ENCODE results near the gene FXYD4.

FXYD4 gene

DNA sequence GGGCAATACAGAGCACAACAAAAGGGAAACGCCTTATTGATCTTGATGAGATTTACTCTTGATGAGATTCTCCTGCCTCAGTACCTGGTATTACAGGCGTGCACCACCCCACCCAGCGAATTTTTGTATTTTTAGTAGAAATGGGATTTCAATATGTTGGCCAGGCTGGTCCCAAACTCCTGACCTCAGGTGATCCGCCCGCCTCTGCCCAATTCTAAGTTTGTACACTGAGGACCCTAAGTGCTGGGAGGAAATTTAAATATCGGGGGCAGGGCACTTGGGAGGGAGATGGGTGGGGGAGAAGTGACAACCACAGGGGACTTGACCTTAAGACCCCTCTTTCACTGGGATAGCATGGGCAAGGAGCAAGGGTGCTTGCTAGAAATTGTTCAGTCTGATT is 23.4 kb downstream of the FXYD4 start:
- no peak overlapping the region for H4K91ac ChIP-seq (ENCODE audit: low read length)
- peak overlapping the region; percentile 95 for H3K9ac ChIP-seq (ENCODE audit: low read length)
- H3K9me3 ChIP-seq (ENCODE audit: control insufficient read depth, low read length): no peaks in the 10 kb centered on the region
- no peak overlapping the region for H2AFZ ChIP-seq (ENCODE audit: low read depth, low read length)
- no peaks in the 10 kb centered on the region for H3K27me3 ChIP-seq (ENCODE audit: control insufficient read depth in 1 of 2, insufficient read depth in 1 of 2, low read length in 2 of 2)
- DNase-seq: no peak
- H2BK120ac ChIP-seq (ENCODE audit: low read depth, low read length): no peak overlapping the region
- no peak overlapping the region for H2BK15ac ChIP-seq (ENCODE audit: low read depth, poor library complexity, severe bottlenecking)
- H3K27ac ChIP-seq (ENCODE audit: low read length, poor library complexity, severe bottlenecking): peak overlapping the region; percentile 4
- peak overlapping the region; percentile 31 for H3K4me2 ChIP-seq (ENCODE audit: low read length, poor library complexity, severe bottlenecking)
- no peak overlapping the region for H3K14ac ChIP-seq (ENCODE audit: low read length in 2 of 2)
- H3K4me3 ChIP-seq (ENCODE audit: insufficient read depth in 1 of 2, low read depth in 1 of 2, low read length in 2 of 2): peak overlapping the region in 1 of 2 experiments; percentile 88
- H2AK5ac ChIP-seq (ENCODE audit: low read length, severe bottlenecking): no peak overlapping the region
- H3K4ac ChIP-seq (ENCODE audit: low read depth in 1 of 2, low read length in 2 of 2): no peak overlapping the region
- H2BK5ac ChIP-seq (ENCODE audit: low read depth, low read length, poor library complexity, severe bottlenecking): no peak overlapping the region
- no peak overlapping the region for H2BK12ac ChIP-seq (ENCODE audit: low read length in 2 of 2)
- no peak overlapping the region for H3K18ac ChIP-seq (ENCODE audit: low read depth in 1 of 2, low read length in 2 of 2)
- no peak overlapping the region for H4K8ac ChIP-seq (ENCODE audit: low read length)
- H3K36me3 ChIP-seq (ENCODE audit: control insufficient read depth in 1 of 2, insufficient read depth in 2 of 2, low read depth in 1 of 2, low read length in 2 of 2): peaks cover 40 to 67% of the 10 kb centered on the region in 2 experiments
- H3K23ac ChIP-seq (ENCODE audit: low read length in 2 of 2): no peak overlapping the region
- H3K79me1 ChIP-seq (replicated peaks; ENCODE audit: low read length, poor library complexity, severe bottlenecking): peaks cover 1% of the 10 kb centered on the region
- 96% methylated on average over 6 of the region's 6 CpGs for WGBS
- H3K4me1 ChIP-seq (ENCODE audit: control insufficient read depth, insufficient read depth, low read depth, low read length): peaks cover 15% of the 10 kb centered on the region

DNA sequence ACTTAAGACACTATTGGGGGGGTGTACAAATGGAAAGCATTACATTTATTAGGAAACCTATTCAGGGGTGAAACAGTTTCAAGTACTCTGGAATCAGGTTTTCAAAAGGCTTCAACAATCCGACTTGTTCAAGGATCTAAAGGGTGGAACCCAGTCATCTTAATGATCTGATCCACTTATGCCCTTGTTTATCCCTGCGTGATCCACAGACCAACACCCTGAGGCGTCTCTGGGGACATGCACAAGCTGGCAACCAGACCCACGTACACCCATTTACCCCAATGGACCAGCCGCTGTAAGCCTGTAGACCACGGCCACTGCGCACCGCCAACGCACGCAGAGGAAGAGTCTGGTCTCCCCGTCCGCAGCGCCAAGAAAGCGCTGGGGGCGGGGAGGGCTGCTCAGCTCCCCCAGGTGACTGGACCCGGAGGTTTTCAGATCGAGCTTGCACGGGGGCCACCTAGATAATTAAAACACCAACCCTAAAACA is 24.2 kb downstream of the FXYD4 start:
- H3K18ac ChIP-seq (ENCODE audit: low read depth in 1 of 2, low read length in 2 of 2): peak overlapping the region in 1 of 2 experiments; percentile 77
- peak overlapping the region in 1 of 2 experiments; percentile 60 for H3K23ac ChIP-seq (ENCODE audit: low read length in 2 of 2)
- H3K4me2 ChIP-seq (ENCODE audit: low read length, poor library complexity, severe bottlenecking): peak overlapping the region; percentile 90
- peaks cover 33 to 67% of the 10 kb centered on the region in 2 experiments for H3K36me3 ChIP-seq (ENCODE audit: control insufficient read depth in 1 of 2, insufficient read depth in 2 of 2, low read depth in 1 of 2, low read length in 2 of 2)
- H2AFZ ChIP-seq (ENCODE audit: low read depth, low read length): no peak overlapping the region
- H2BK5ac ChIP-seq (ENCODE audit: low read depth, low read length, poor library complexity, severe bottlenecking): peak overlapping the region; percentile 35
- H3K9me3 ChIP-seq (ENCODE audit: control insufficient read depth, low read length): no peaks in the 10 kb centered on the region
- peak overlapping the region in 1 of 2 experiments; percentile 92 for H3K4ac ChIP-seq (ENCODE audit: low read depth in 1 of 2, low read length in 2 of 2)
- no peak overlapping the region for H4K8ac ChIP-seq (ENCODE audit: low read length)
- H3K4me3 ChIP-seq (ENCODE audit: insufficient read depth in 1 of 2, low read depth in 1 of 2, low read length in 2 of 2): peak overlapping the region; percentile 73 to 88
- DNase-seq: peak; percentile 50
- peaks cover 15% of the 10 kb centered on the region for H3K4me1 ChIP-seq (ENCODE audit: control insufficient read depth, insufficient read depth, low read depth, low read length)
- H2BK120ac ChIP-seq (ENCODE audit: low read depth, low read length): peak overlapping the region; percentile 73
- peak overlapping the region; percentile 30 for H2BK15ac ChIP-seq (ENCODE audit: low read depth, poor library complexity, severe bottlenecking)
- H2BK12ac ChIP-seq (ENCODE audit: low read length in 2 of 2): no peak overlapping the region
- peak overlapping the region; percentile 78 for H4K91ac ChIP-seq (ENCODE audit: low read length)
- H3K9ac ChIP-seq (ENCODE audit: low read length): peak overlapping the region; percentile 95
- H3K79me1 ChIP-seq (replicated peaks; ENCODE audit: low read length, poor library complexity, severe bottlenecking): peaks cover 1% of the 10 kb centered on the region
- no peak overlapping the region for H2AK5ac ChIP-seq (ENCODE audit: low read length, severe bottlenecking)
- peak overlapping the region; percentile 88 for H3K27ac ChIP-seq (ENCODE audit: low read length, poor library complexity, severe bottlenecking)
- no peaks in the 10 kb centered on the region for H3K27me3 ChIP-seq (ENCODE audit: control insufficient read depth in 1 of 2, insufficient read depth in 1 of 2, low read length in 2 of 2)
- 2% methylated on average over 18 of the region's 18 CpGs for WGBS
- H3K14ac ChIP-seq (ENCODE audit: low read length in 2 of 2): peak overlapping the region in 1 of 2 experiments; percentile 92

DNA sequence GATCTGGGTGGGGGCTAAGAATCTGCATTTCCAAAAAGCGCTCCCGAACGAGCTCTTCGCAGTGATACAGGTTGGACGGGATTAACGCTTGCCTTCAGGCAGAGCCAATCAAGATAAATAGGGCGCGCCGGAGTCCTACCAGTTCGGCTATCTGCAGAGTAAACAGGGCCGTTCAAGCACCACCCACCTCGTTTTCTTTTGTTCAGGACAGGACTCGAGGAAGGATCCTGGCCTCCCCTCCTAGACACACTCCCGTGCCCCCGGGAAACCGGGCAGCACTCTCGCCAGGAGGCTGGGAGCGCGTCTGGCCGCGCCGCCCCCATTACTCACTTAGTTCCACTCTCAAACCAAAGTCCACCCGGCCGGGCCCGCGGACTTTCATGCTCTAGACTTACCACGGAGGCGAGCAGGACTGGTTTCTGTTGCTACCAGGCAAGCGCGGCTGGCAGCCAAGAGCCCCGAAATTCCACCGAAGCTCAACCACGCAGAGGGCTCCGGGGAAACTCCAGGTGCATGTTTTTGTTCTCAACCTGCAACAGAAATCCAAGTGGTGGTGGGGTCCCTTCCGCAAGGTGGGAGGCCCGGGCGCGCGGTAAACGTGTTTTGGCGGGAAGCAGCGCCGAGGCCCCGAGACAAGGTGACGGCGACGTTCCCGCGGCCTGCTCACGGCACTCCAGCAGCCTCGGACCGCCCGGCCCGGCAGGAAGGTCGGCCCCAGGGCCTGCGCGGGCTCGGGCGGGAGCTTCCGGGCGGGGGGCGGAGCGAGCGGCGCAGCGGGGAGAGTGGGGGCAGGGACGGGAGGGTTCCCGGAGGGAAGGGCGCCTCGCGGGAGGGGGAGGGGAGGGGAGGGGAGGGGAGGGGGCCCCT is 24.9 kb downstream of the FXYD4 start:
- Histone ChIP-seq H3K9me3 (ENCODE audit: control insufficient read depth, low read length) (no peaks in the 10 kb centered on the region), H3K23ac (ENCODE audit: low read length in 2 of 2) (peak overlapping the region in 1 of 2 experiments; percentile 83), H3K14ac (ENCODE audit: low read length in 2 of 2) (peak overlapping the region; percentile 43 to 93), H3K9ac (ENCODE audit: low read length) (peak overlapping the region; percentile 95), H4K91ac (ENCODE audit: low read length) (peak overlapping the region; percentile 34), H3K4me2 (ENCODE audit: low read length, poor library complexity, severe bottlenecking) (peak overlapping the region; percentile 90), H3K4me1 (ENCODE audit: control insufficient read depth, insufficient read depth, low read depth, low read length) (peaks cover 15% of the 10 kb centered on the region), H3K18ac (ENCODE audit: low read depth in 1 of 2, low read length in 2 of 2) (peak overlapping the region; percentile 80 to 94), H2BK15ac (ENCODE audit: low read depth, poor library complexity, severe bottlenecking) (peak overlapping the region; percentile 77), H3K4ac (ENCODE audit: low read depth in 1 of 2, low read length in 2 of 2) (peak overlapping the region; percentile 73 to 92), H3K79me1 (replicated peaks; ENCODE audit: low read length, poor library complexity, severe bottlenecking) (peaks cover 1% of the 10 kb centered on the region), H2AK5ac (ENCODE audit: low read length, severe bottlenecking) (peak overlapping the region; percentile 80), H3K27ac (ENCODE audit: low read length, poor library complexity, severe bottlenecking) (peak overlapping the region; percentile 88), H3K27me3 (ENCODE audit: control insufficient read depth in 1 of 2, insufficient read depth in 1 of 2, low read length in 2 of 2) (no peaks in the 10 kb centered on the region), H3K36me3 (ENCODE audit: control insufficient read depth in 1 of 2, insufficient read depth in 2 of 2, low read depth in 1 of 2, low read length in 2 of 2) (peaks cover 26 to 63% of the 10 kb centered on the region in 2 experiments), H2BK120ac (ENCODE audit: low read depth, low read length) (peak overlapping the region; percentile 94), H3K4me3 (ENCODE audit: insufficient read depth in 1 of 2, low read depth in 1 of 2, low read length in 2 of 2) (peak overlapping the region; percentile 73 to 88), H2BK12ac (ENCODE audit: low read length in 2 of 2) (peak overlapping the region in 1 of 2 experiments; percentile 54), H4K8ac (ENCODE audit: low read length) (peak overlapping the region; percentile 52), H2BK5ac (ENCODE audit: low read depth, low read length, poor library complexity, severe bottlenecking) (peak overlapping the region; percentile 53), H2AFZ (ENCODE audit: low read depth, low read length) (peak overlapping the region; percentile 39)
- DNase-seq: peak; percentile 80
- WGBS: under 1% methylated on average over 44 of the region's 71 CpGs
